Activated CD8-positive, alpha-beta memory T cell treated with anti-CD3 and anti-CD28 coated beads, Interleukin-2, amount 50 U/mL, for 24 hours (primary cell): Measurements from ENCODE around the gene GPC6.

ENCODE experiments used
- DNase-seq: peaks from one replicate; pipeline ENCODE4 v3.0.0-alpha.2; 2020; ENCODE audit errors: extremely low read depth

Gene GPC6

GRCh38 chr13:94344126-94344818 is 1117.7 kb downstream of the GPC6 start:
- DNase-seq: no peak

GRCh38 chr13:94345374-94346195 is 1119.0 kb downstream of the GPC6 start:
- no peak for DNase-seq

GRCh38 chr13:94346261-94347019 is 1119.8 kb downstream of the GPC6 start:
- no peak for DNase-seq

- no peak for DNase-seq
Measured at GRCh38 chr13:94351292-94351990, 1124.8 kb downstream of the GPC6 start.

GRCh38 chr13:94352057-94352456 is 1125.5 kb downstream of the GPC6 start:
- DNase-seq: no peak

GRCh38 chr13:94353167-94353710 is 1126.6 kb downstream of the GPC6 start:
- no peak for DNase-seq

GRCh38 chr13:94359875-94360274 is 1133.3 kb downstream of the GPC6 start:
- no peak for DNase-seq

GRCh38 chr13:94362411-94362909 is 1135.9 kb downstream of the GPC6 start:
- peak; percentile 28 for DNase-seq

- DNase-seq: no peak
Measured at GRCh38 chr13:94366677-94367076, 1140.1 kb downstream of the GPC6 start.

GRCh38 chr13:94369972-94370436 is 1143.4 kb downstream of the GPC6 start:
- DNase-seq: no peak

GRCh38 chr13:94371855-94372254 is 1145.2 kb downstream of the GPC6 start:
- no peak for DNase-seq

- no peak for DNase-seq
Measured at GRCh38 chr13:94382517-94382916, 1155.9 kb downstream of the GPC6 start.

- DNase-seq: no peak
Measured at GRCh38 chr13:94382960-94383359, 1156.4 kb downstream of the GPC6 start.

- no peak for DNase-seq
Measured at GRCh38 chr13:94384231-94384905, 1157.8 kb downstream of the GPC6 start.

GRCh38 chr13:94387047-94387446 is 1160.4 kb downstream of the GPC6 start:
- DNase-seq: no peak

- DNase-seq: no peak
Measured at GRCh38 chr13:94389604-94390351, 1163.2 kb downstream of the GPC6 start.

- no peak for DNase-seq
Measured at GRCh38 chr13:94390881-94391280, 1164.3 kb downstream of the GPC6 start.

- no peak for DNase-seq
Measured at GRCh38 chr13:94394723-94395122, 1168.1 kb downstream of the GPC6 start.

GRCh38 chr13:94395860-94396259 is 1169.3 kb downstream of the GPC6 start:
- DNase-seq: no peak

- DNase-seq: no peak
Measured at GRCh38 chr13:94399812-94400211, 1173.2 kb downstream of the GPC6 start.
